K562 (cell line): ENCODE data around the gene RTBDN. TPM values are rescaled to one million over a fixed set of nuclear protein-coding genes. Genes with fewer than 3 reads are reported as not detected.
A peak's percentile ranks its signal among the peaks of the same experiment; 100 is the strongest.

Experiments
- FOXA1 ChIP-seq: fragments of 450-650 bp; IDR thresholded peaks from 2 replicates; pipeline ENCODE4 v1.6.1; 2016; ENCODE audit warnings: mild to moderate bottlenecking, borderline replicate concordance
- NFRKB ChIP-seq: fragments of 450-650 bp; IDR thresholded peaks from 2 replicates; pipeline ENCODE4 v1.6.1; 2016; ENCODE audit warnings: low read depth
- PYGO2 ChIP-seq: fragments of 450-650 bp; IDR thresholded peaks from 2 replicates; pipeline ENCODE4 v1.6.1; 2016; ENCODE audit warnings: mild to moderate bottlenecking, missing genetic modification characterization, moderate library complexity, missing compliant biosample characterization
- SMC3 ChIP-seq: conservative IDR thresholded peaks from 2 replicates; pipeline ENCODE4 v1.6.1; 2011; ENCODE audit warnings: low read depth, low read length, improper control_type of control experiment; ENCODE audit not compliant: insufficient read depth
- STAG1 ChIP-seq: sonication (generic); formaldehyde crosslinking; IDR thresholded peaks from 2 replicates; pipeline ENCODE4 v1.5.0; 2020; ENCODE audit warnings: missing genetic modification reagents, borderline replicate concordance
- TAF1 ChIP-seq: IDR thresholded peaks from 2 replicates; pipeline ENCODE4 v1.6.1; 2011; ENCODE audit warnings: mild to moderate bottlenecking, low read length, moderate library complexity; ENCODE audit not compliant: insufficient read depth, control insufficient read depth, severe bottlenecking; ENCODE audit errors: extremely low read depth
- TEAD1 ChIP-seq, 2 experiments: fragments of 450-650 bp in 1 of 2; sonication (generic) in 1 of 2; formaldehyde crosslinking; IDR thresholded peaks; 2 replicates each; pipeline versions ENCODE4 v1.4.0 to v1.8.0; 2020 to 2022; ENCODE audit warnings: mild to moderate bottlenecking in 2 of 2, missing genetic modification reagents in 1 of 2
- ZNF263 ChIP-seq: sonication (generic); formaldehyde crosslinking; IDR thresholded peaks from 2 replicates; pipeline ENCODE4 v1.8.0; 2022; ENCODE audit warnings: mild to moderate bottlenecking, missing genetic modification reagents, borderline replicate concordance
- polyA plus RNA-seq, 8 experiments: library from polyadenylated mRNA; depleted of rRNA in 4 of 8; stranded (reverse) in 5 of 8; unstranded in 3 of 8; fragments of >200 nt; fragmentation: Nextera tagmentation in 2 of 8; fragmentation: Illumina TruSeq in 1 of 8; extraction: Ambion mirVana in 2 of 8; extraction: Trizol in 1 of 8; gene quantifications; 2 replicates each; pipeline versions ENCODE4 v1.2.1 to v1.2.3, GENCODE V29; 2011 to 2014; ENCODE audit warnings: inconsistent platforms in 1 of 8, missing spikeins in 1 of 8
- total RNA-seq, 7 experiments: library from RNA; depleted of rRNA in 6 of 7; stranded (reverse); fragments of >200 nt in 6 of 7; fragmentation: Illumina TruSeq in 2 of 7; extraction: Trizol in 2 of 7; gene quantifications; 2 replicates each; pipeline versions ENCODE4 v1.2.1 to v1.2.3, GENCODE V29; 2011 to 2021; ENCODE audit warnings: low replicate concordance in 1 of 7
- TF ChIP-seq, protein P1 (sequence below): fragments of 250-450 bp; sonication (Bioruptor Pico); IDR thresholded peaks from 2 replicates; pipeline ENCODE4 v1.5.1; 2021; ENCODE audit warnings: mild to moderate bottlenecking
- TF ChIP-seq, protein P2 (sequence below): fragments of 250-450 bp; sonication (Bioruptor Pico); IDR thresholded peaks from 2 replicates; pipeline ENCODE4 v1.8.0; 2021; ENCODE audit warnings: moderate library complexity, mild to moderate bottlenecking, inconsistent platforms
- TF ChIP-seq, protein P3 (sequence below): fragments of 450-650 bp; IDR thresholded peaks from 2 replicates; pipeline ENCODE4 v1.6.1; 2016
- TF ChIP-seq, protein P4 (sequence below): fragments of 250-450 bp; sonication (Bioruptor Pico); IDR thresholded peaks from 2 replicates; pipeline ENCODE4 v1.5.0; 2020; ENCODE audit warnings: mild to moderate bottlenecking
- TF ChIP-seq, protein P5 (sequence below): sonication (generic); formaldehyde crosslinking; IDR thresholded peaks from 2 replicates; pipeline ENCODE4 v1.8.0; 2022; ENCODE audit warnings: mild to moderate bottlenecking, low read depth, missing genetic modification reagents
- TF ChIP-seq, protein P6 (sequence below), 2 experiments: fragments of 450-650 bp in 1 of 2; sonication (generic) in 1 of 2; formaldehyde crosslinking; conservative IDR thresholded peaks; 2 replicates each; pipeline versions ENCODE4 v1.4.0 to v1.8.1; 2020 to 2022; ENCODE audit warnings: mild to moderate bottlenecking in 1 of 2, missing genetic modification reagents in 1 of 2
- TF ChIP-seq, protein P7 (sequence below): fragments of 250-450 bp; sonication (Bioruptor Pico); IDR thresholded peaks from 2 replicates; pipeline ENCODE4 v1.4.0; 2020; ENCODE audit warnings: mild to moderate bottlenecking

The RTBDN gene
- total and polyA plus RNA-seq, 9 of the 15 experiments (the other 6 are each of a cell fraction or from before 2014, with no cell fraction given), result 0.20 to 2.3 (median 0.72) TPM; not detected in 1

DNA sequence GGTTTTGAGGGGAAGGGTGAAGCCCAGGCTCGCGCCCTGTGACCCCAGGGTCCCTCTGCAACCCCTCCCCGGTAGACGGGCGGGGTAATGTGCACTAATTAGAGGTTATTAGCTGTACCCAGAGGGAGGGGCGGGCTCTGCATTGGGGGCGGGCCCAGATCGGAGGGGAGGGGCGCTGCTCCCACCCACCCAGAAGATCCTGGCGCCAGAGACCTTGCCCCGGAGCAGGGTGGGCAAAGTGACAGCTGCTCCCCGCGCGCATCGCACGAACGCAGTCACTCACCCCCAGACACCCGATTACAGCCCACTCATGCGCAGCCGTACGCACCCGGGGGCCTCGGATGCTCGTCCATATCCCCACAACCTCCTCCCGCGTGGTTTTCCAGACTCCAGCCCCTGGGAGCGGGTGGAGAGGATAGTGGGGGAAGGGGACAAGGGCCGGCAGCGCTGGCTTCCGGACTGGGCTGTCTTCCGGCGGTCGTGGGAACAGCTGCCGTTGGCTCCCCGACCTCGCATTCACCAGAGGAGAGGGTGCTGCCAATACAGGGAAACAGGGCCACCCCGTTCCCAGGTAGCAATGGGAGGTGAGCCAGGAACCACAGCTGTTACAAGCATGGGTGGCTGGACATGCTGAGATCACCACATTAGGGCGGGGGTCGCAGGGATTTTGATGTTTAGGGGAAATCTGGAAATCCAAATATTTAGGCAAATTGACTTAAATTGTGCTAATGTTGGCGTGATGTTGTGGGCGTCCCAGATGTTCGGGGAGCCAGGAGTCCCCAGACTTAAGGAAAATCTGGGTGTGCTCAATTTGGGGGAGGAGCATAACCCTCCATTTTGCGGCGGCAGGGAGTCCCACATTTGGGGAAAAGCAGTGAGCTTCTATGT, 56.1 kb downstream of the RTBDN start (continued):
- TF ChIP-seq, protein P1, sequence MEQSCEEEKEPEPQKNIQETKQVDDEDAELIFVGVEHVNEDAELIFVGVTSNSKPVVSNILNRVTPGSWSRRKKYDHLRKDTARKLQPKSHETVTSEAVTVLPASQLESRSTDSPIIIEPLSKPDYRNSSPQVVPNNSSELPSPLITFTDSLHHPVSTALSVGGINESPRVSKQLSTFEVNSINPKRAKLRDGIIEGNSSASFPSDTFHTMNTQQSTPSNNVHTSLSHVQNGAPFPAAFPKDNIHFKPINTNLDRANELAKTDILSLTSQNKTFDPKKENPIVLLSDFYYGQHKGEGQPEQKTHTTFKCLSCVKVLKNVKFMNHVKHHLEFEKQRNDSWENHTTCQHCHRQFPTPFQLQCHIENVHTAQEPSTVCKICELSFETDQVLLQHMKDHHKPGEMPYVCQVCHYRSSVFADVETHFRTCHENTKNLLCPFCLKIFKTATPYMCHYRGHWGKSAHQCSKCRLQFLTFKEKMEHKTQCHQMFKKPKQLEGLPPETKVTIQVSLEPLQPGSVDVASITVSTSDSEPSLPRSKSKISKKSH (CRISPR knock-in tag), result no peak
- no peak for TF ChIP-seq STAG1 (CRISPR knock-in tag)
- no peak for TF ChIP-seq PYGO2 (tag)
- no peak; the same call in 1 of the 2 replicates for TF ChIP-seq ZNF263 (CRISPR knock-in tag)
- peak; percentile 15 for TF ChIP-seq TAF1
- TF ChIP-seq, protein P2, sequence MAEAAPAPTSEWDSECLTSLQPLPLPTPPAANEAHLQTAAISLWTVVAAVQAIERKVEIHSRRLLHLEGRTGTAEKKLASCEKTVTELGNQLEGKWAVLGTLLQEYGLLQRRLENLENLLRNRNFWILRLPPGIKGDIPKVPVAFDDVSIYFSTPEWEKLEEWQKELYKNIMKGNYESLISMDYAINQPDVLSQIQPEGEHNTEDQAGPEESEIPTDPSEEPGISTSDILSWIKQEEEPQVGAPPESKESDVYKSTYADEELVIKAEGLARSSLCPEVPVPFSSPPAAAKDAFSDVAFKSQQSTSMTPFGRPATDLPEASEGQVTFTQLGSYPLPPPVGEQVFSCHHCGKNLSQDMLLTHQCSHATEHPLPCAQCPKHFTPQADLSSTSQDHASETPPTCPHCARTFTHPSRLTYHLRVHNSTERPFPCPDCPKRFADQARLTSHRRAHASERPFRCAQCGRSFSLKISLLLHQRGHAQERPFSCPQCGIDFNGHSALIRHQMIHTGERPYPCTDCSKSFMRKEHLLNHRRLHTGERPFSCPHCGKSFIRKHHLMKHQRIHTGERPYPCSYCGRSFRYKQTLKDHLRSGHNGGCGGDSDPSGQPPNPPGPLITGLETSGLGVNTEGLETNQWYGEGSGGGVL (CRISPR knock-in tag), result no peak
- TF ChIP-seq, protein P3, sequence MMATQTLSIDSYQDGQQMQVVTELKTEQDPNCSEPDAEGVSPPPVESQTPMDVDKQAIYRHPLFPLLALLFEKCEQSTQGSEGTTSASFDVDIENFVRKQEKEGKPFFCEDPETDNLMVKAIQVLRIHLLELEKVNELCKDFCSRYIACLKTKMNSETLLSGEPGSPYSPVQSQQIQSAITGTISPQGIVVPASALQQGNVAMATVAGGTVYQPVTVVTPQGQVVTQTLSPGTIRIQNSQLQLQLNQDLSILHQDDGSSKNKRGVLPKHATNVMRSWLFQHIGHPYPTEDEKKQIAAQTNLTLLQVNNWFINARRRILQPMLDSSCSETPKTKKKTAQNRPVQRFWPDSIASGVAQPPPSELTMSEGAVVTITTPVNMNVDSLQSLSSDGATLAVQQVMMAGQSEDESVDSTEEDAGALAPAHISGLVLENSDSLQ, result no peak
- no peak for TF ChIP-seq SMC3
- TF ChIP-seq, protein P4, sequence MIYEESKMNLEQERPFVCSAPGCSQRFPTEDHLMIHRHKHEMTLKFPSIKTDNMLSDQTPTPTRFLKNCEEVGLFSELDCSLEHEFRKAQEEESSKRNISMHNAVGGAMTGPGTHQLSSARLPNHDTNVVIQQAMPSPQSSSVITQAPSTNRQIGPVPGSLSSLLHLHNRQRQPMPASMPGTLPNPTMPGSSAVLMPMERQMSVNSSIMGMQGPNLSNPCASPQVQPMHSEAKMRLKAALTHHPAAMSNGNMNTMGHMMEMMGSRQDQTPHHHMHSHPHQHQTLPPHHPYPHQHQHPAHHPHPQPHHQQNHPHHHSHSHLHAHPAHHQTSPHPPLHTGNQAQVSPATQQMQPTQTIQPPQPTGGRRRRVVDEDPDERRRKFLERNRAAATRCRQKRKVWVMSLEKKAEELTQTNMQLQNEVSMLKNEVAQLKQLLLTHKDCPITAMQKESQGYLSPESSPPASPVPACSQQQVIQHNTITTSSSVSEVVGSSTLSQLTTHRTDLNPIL (CRISPR knock-in tag), result no peak
- TF ChIP-seq, protein P5, sequence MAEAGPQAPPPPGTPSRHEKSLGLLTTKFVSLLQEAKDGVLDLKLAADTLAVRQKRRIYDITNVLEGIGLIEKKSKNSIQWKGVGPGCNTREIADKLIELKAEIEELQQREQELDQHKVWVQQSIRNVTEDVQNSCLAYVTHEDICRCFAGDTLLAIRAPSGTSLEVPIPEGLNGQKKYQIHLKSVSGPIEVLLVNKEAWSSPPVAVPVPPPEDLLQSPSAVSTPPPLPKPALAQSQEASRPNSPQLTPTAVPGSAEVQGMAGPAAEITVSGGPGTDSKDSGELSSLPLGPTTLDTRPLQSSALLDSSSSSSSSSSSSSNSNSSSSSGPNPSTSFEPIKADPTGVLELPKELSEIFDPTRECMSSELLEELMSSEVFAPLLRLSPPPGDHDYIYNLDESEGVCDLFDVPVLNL (CRISPR knock-in tag), result no peak
- TF ChIP-seq, protein P6, sequence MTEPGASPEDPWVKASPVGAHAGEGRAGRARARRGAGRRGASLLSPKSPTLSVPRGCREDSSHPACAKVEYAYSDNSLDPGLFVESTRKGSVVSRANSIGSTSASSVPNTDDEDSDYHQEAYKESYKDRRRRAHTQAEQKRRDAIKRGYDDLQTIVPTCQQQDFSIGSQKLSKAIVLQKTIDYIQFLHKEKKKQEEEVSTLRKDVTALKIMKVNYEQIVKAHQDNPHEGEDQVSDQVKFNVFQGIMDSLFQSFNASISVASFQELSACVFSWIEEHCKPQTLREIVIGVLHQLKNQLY (CRISPR knock-in tag; conservative IDR thresholded peaks at IDR 0.05), result no peak
- no peak for TF ChIP-seq FOXA1
- peak; percentile 46 for TF ChIP-seq NFRKB
- 0 out of 4 replicates have a peak, but pooled peaks of 1 of the 2 experiments have one; percentile 29 for TF ChIP-seq TEAD1 (CRISPR knock-in tag; IDR thresholded peaks at IDR 0.05)
- TF ChIP-seq, protein P7, sequence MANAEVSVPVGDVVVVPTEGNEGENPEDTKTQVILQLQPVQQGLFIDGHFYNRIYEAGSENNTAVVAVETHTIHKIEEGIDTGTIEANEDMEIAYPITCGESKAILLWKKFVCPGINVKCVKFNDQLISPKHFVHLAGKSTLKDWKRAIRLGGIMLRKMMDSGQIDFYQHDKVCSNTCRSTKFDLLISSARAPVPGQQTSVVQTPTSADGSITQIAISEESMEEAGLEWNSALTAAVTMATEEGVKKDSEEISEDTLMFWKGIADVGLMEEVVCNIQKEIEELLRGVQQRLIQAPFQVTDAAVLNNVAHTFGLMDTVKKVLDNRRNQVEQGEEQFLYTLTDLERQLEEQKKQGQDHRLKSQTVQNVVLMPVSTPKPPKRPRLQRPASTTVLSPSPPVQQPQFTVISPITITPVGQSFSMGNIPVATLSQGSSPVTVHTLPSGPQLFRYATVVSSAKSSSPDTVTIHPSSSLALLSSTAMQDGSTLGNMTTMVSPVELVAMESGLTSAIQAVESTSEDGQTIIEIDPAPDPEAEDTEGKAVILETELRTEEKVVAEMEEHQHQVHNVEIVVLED, result no peak
